Measurements from ENCODE around the gene SPATA4. TPM values are rescaled to one million over a fixed set of nuclear protein-coding genes. Genes with fewer than 3 reads are reported as not detected.

Gene SPATA4
- total and polyA plus RNA-seq, 9 of the 15 experiments (the other 6 are each of a cell fraction or from before 2014, with no cell fraction given): not detected

- no peaks in the 10 kb centered on the region for H4K20me1 ChIP-seq (replicated peaks; ENCODE audit: control insufficient read depth, insufficient read depth, low read length)
- no peaks in the 10 kb centered on the region for H3K4me1 ChIP-seq (replicated peaks in 1 of 2; ENCODE audit: control insufficient read depth in 2 of 2, insufficient read depth in 2 of 2, low read length in 2 of 2)
- intact Hi-C loops (cut with micrococcal nuclease): no loop called here
- H2AFZ ChIP-seq (ENCODE audit: low read depth, low read length): no peak overlapping the region
- no peaks in the 10 kb centered on the region for H3K36me3 ChIP-seq (ENCODE audit: control insufficient read depth, insufficient read depth, low read length)
- no peak for FAIRE-seq
- no peak for DNase-seq (ENCODE audit: extremely low read depth in 1 of 4, low spot score in 3 of 4)
- ChIA-PET CTCF (ENCODE audit: low intra/inter-chr PET ratio) (no interaction called here), POLR2A (no interaction called here)
- no peak overlapping the region for H3K4me3 ChIP-seq
- BruUV-seq (replicated peaks): no TSS peak
- in situ Hi-C loops (cut with MboI): no loop called here
- no peak for ATAC-seq
- H3K4me2 ChIP-seq (ENCODE audit: insufficient read depth, low read length): no peak overlapping the region
- H3K79me2 ChIP-seq (ENCODE audit: control insufficient read depth, insufficient read depth, low read length): no peaks in the 10 kb centered on the region
- TF ChIP-seq GTF3C2 (IDR thresholded peaks at IDR 0.05; ENCODE audit: borderline replicate concordance, extremely low read depth, insufficient read length): no peak
- TF ChIP-seq THRA (IDR thresholded peaks at IDR 0.05): no peak
- TF ChIP-seq MEF2A (IDR thresholded peaks at IDR 0.05; ENCODE audit: control insufficient read depth, low read depth, low read length): no peak
- no peak for TF ChIP-seq TSHZ1 (CRISPR knock-in tag; IDR thresholded peaks at IDR 0.05)
- TF ChIP-seq DMBX1 (CRISPR knock-in tag; IDR thresholded peaks at IDR 0.05; ENCODE audit: borderline replicate concordance): no peak
- no peak for TF ChIP-seq CREB5 (CRISPR knock-in tag; IDR thresholded peaks at IDR 0.05)
- no peak for TF ChIP-seq ZNF140 (CRISPR knock-in tag; IDR thresholded peaks at IDR 0.05)
- no peak for TF ChIP-seq NBN (IDR thresholded peaks at IDR 0.05; ENCODE audit: low read depth)
- no peak for TF ChIP-seq LEF1 (IDR thresholded peaks at IDR 0.05)
- TF ChIP-seq ZNF444 (CRISPR knock-in tag; IDR thresholded peaks at IDR 0.05): no peak
- no peak for TF ChIP-seq MAFK (IDR thresholded peaks at IDR 0.05; ENCODE audit: low read length)
- no peaks in the 10 kb centered on the region for H3K9me1 ChIP-seq (ENCODE audit: control insufficient read depth, insufficient read depth, low read length)
- no peaks in the 10 kb centered on the region for H3K9me3 ChIP-seq (replicated peaks; ENCODE audit: control insufficient read depth, insufficient read depth, low read depth, low read length)
- no peak overlapping the region for H3K9ac ChIP-seq (ENCODE audit: insufficient read depth in 1 of 2, low read depth in 2 of 2, low read length in 2 of 2)
- no peak overlapping the region for H3K27ac ChIP-seq (ENCODE audit: extremely low read depth, low read depth, low read length)
- H3K27me3 ChIP-seq (ENCODE audit: control insufficient read depth in 2 of 2, insufficient read depth in 2 of 2, low read length in 2 of 2): no peaks in the 10 kb centered on the region
Observed at GRCh38 chr4:176137631-176138030, 57.8 kb downstream of the SPATA4 start.

All from K562 (cell line).